Left ventricle myocardium superior (tissue), 1 donor: Measurements from ENCODE around the gene FHIT. TPM values are rescaled to one million over a fixed set of nuclear protein-coding genes. Genes with fewer than 3 reads are reported as not detected.

Experiments used
- ATAC-seq: fragments of 200-7000 bp; cut with Tn5 transposase; one replicate; pipeline ENCODE4 v1.9.1; 2020; ENCODE audit warnings: mild to moderate bottlenecking, moderate library complexity
- DNase-seq: peaks from one replicate; pipeline ENCODE4 v3.0.0-alpha.2; 2020
- intact Hi-C: fragments of 100-400 bp; cut with micrococcal nuclease; formaldehyde crosslinking; loops from one replicate; pipeline ENCODE4 v1.11.0; 2022
- total RNA-seq: library from RNA; stranded (reverse); fragmentation: NEBNext Ultra II Directional; extraction: Animal tissue kit (Norgen Biotek cat#: 25700); gene quantifications from one replicate; pipeline ENCODE4 v1.2.1, GENCODE V29; 2021
- donor health status: DM: no; HTN: yes; CAD: no; lungs with severe emphysema.

The FHIT gene
- total RNA-seq, 1 donor from 2014 or later, result 18.2 TPM

GRCh38 chr3:60126511-60127304, 1124.5 kb downstream of the FHIT start:
- DNase-seq, result no peak
- intact Hi-C loops, result no loop called here
- no peak for ATAC-seq

DNA sequence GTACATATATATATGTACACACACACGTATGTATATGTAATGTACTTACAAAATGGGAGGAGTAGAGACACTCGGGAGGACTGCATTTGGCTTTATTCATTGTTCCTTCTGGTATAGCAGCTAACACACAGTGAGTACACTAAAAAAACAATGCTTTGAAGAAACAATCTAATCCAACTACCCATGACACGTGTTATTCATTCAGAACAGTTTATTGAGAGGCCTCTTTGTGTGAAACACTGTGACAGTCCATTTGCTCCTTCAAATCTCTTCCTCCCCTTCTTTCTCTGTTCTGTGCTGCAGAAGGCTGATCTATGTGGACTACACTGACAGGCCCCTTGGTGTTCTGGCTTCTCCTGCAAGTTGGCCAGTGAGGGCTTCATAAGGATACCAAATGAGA, 1125.6 kb downstream of the FHIT start:
- DNase-seq, result no peak
- intact Hi-C loops, result no loop called here
- no peak for ATAC-seq

DNA sequence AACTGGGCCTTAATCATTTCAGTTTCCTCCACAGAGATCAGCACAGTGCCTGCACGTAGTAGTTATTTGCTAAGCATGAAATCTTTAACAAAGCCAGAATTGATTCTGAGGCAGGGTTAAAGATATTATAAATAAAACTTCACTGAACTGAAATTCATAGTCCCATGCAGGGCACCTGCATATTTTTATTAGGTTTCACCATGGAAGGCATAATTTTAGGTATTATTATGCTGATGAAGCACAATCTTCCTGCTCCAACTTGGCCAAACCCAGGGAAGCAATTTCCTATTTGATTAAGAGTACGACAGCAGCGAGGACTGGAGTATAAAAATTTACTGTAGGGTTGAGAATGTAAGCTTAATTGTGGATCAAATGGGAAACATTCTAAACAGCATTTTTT, 1131.0 kb downstream of the FHIT start:
- DNase-seq (no peak), ATAC-seq (no peak)
- intact Hi-C loops, result no loop called here

DNA sequence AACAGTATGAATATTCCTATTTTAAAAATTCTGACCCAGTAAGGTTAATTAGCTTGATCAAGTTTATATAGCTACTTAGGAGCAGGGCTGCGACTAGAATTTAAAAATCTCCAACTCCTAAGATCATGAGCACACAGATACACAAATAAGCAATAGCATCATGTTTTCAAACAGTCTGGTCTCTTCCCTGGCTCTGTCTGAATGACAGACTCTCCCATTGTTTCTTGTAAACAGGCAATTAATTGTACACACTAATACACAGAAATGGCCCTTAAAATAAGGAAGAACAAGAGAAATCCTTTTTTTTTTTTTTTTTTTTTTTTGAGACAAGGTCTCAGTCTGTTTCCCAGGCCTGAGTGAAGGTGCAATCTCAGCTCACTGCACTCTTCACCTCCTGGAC, 1137.1 kb downstream of the FHIT start:
- DNase-seq (no peak), ATAC-seq (no peak)
- intact Hi-C loops, result no loop called here

DNA sequence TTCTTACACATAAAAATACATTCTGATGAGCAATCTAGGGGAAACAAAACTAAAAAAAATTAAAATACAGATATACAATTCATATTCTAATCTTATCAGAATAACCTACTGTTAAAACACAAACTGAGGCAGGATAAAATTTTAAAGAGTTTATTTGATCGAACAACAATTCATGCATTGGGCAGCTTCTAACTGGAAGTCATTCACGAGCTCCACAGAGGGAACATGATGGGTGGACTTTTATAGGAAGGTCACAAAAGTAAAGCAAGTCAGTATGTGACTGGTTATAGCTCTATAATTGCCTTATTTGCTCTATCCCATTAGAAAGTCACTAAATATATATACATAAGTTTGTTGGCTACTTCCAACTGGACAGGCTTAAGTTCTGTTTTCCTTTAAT, 1144.0 kb downstream of the FHIT start:
- ATAC-seq (no peak), DNase-seq (no peak)
- intact Hi-C loops, result no loop called here

- intact Hi-C loops, result no loop called here
- no peak for ATAC-seq
- DNase-seq, result no peak
These were observed 1149.1 kb downstream of the FHIT start for GRCh38 chr3:60102154-60102553.

DNA sequence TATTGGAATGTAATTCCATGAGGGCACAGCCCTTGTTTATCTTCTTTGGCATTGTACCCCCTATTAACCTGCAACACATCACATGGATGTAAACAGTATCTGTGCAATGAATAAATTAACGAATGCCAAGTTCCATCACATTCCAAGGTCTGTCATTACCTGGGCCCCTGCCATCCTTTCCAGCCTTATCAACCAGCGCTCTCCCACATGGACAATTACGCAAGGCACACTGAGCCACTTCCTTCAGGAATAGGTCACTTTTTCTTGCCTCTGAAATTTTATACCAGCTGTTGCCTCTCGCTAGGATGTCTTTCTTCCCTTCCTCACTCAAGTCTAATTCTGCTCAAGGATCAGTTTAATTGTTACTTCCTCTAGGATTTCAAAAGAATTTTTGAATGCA, 1149.6 kb downstream of the FHIT start:
- intact Hi-C loops, result no loop called here
- peak; percentile 41 for DNase-seq
- ATAC-seq, result peak; percentile 70

DNA sequence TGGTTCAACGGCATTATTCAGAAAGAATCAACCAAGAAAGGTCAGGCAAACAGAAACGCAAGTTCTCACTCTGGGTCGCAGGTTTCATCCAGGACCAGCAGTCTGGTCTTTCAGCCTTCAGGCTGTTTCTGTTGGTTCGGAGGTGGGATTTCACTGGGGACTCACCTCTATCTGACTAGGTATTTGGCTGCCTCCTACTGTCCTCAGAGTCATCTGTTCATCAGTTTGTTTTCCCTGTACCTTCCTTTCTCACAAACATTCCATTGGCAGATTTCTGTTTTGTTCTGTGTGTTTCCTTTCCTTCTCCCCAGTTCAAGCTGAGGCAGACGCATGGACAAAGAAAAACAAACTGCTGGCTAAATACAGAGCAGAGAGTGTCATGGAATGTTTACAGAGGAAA, 1154.8 kb downstream of the FHIT start:
- ATAC-seq (no peak), DNase-seq (no peak)
- intact Hi-C loops, result no loop called here

GRCh38 chr3:60095930-60096329, 1155.3 kb downstream of the FHIT start:
- DNase-seq (no peak), ATAC-seq (no peak)
- intact Hi-C loops, result no loop called here

- intact Hi-C loops, result no loop called here
These were observed 1155.7 kb downstream of the FHIT start for GRCh38 chr3:60095516-60095915.

DNA sequence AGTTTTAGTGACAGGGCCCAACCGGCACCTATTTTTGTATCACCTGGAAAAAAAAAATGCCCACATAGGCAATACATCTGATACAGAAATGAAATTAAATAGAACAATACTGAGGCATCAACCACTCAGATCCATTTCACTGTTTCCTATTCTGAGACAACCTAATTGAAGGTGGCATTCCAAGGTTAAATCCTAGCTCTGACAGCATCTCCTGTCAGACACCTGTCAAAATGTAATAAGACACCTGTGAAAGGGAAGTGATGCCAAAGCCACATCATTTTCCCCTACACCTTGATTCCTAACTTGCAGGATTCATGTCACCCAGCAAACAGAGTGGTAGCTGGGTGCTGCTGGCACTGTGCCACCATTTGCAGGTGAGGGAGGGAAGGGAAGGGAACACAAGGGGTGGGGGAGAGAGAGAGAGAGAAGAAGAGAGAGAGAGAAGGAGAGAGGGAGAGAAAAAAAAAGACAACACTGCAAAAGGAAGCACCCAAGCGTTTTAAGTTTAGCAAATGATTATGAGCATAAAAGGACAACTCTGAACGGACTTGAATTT, 1156.8 kb downstream of the FHIT start:
- intact Hi-C loops, result no loop called here
- DNase-seq, result no peak
- no peak for ATAC-seq

More at GRCh38 chr3:60095516-60095915, 1155.7 kb downstream of the FHIT start:
- no peak for DNase-seq
- no peak for ATAC-seq

DNA sequence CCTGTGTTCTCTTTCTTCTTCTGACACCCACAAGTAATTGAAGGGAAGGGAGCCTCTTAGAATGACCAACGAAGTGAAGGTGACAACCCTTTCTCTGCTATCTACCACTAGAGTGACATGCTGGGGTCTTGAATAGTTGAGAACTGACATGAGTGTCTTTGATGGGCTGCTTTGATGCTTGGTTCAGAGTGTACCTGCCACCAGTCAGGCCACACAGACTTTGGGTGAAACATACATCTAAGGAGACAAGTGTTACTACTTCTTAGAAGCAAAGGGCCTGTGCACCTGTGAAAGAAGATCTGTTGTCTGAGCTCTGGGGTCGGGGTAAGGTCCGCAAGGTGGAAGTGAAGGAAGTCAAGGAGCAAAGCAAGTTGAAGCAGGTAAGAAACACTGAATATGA, 1160.7 kb downstream of the FHIT start:
- intact Hi-C loops, result no loop called here
- ATAC-seq, result no peak
- DNase-seq, result no peak

GRCh38 chr3:60086811-60087210, 1164.4 kb downstream of the FHIT start:
- no peak for DNase-seq
- intact Hi-C loops, result no loop called here
- no peak for ATAC-seq

DNA sequence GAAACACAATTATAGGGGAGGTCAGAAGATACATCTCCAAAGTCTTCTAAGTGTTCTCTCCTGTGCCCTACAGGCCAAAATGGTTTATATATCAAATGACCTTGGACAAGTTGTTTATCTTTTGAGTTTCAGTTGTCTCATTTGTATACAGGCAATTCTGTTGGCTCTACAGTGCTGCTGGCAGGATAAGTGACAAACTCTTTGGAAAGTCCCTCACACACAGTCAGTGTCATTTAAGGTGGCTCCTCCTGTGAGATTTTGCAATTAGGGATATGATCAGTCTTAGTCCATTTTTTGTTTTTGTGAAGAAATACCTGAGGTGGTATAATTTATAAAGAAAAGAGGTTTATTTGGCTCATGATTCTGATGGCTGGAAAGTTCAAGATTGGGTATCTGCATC, 1165.6 kb downstream of the FHIT start:
- intact Hi-C loops, result no loop called here
- no peak for DNase-seq
- ATAC-seq, result no peak

DNA sequence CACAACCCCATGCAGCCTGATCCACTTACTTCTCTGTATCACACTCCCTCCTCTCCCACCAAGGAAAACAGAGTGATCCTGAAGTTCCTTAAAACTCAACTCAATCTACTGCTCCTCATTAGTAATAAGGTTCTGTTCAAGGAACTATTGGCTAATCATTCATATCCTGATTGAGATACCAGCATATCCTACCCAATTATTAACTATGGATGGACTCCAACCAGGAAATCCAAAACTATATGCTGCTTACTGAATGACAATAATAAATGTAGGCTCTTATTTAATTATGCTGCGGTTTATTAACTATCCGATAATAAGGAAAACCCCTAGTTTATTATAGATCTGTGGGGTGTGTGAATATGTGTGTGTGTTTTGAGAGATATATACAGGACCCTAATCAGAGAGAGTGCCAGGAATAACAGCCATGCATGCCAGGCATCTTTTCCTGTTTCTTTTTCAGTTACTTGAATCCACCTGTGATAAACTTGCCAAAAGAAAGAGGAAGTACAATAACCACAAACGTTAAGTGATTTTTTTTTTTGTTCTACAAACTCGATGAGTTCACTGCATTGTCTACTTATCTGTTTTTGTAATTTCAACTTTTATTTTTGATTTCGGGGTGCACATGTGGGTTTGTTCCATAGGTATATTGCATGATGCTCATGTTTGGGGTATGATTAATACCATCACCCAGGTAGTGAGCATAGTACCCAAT, 1169.7 kb downstream of the FHIT start:
- ATAC-seq, result no peak
- no peak for DNase-seq
- intact Hi-C loops, result no loop called here

DNA sequence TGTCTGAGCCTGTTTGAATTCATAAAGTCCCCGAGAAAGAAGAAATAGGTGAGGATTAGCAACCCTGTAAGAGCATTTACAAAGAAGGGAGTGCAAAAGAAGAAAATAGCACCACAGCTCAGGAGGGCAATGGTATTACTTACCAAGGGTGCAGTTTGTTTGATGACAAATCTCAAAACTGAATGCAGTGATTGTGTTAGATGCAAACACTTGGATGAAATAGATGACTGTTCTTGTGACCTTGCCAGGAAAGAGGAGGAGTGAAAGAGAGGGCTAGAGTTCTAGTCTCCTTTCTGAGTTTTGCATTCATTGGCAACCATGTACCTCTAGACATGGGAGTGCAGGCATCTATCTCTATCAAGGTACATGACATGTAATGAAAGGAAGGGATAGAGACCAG, 1170.6 kb downstream of the FHIT start:
- DNase-seq (no peak), ATAC-seq (no peak)
- intact Hi-C loops, result no loop called here

DNA sequence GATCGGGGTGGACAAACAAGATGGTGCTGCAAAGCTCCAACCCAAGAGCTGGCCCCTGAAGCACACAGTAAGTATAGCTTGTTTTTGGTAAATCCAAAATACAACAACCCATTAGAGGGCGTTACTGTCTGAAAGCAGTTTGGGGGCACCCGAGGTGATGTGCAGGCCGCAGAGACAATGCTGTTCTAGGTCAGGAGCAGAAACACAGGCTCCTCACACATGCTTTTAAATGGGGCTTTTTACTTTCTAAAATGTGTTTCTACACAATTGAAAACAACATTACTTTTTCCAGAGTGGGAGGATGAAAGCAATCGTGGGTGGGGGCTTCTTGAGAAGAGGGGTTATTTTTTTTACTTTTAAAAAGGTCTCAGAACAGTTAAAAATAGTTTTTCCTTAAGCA, 1172.2 kb downstream of the FHIT start:
- intact Hi-C loops, result no loop called here
- no peak for DNase-seq
- ATAC-seq, result no peak

- intact Hi-C loops, result no loop called here
- no peak for ATAC-seq
- no peak for DNase-seq
These were observed 1174.9 kb downstream of the FHIT start for GRCh38 chr3:60076331-60076730.

DNA sequence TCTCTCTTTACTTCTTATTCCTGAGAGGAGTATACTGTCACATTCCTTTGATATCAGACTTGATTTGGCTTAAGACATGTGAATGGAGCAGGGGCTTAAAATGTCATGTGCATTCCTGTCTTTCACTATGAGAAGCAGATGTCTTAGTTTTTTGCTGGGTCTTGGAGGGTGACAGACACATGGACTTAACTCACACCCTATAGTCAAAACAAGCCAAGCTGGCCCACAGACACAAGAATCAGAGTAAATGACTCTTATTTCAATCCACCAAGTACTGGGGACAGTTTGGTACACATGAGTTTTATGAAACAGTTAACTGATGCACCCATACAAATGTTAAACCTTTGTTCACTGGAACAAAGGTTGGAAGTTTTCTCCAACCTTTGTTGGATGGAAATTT, 1177.3 kb downstream of the FHIT start:
- DNase-seq (no peak), ATAC-seq (no peak)
- intact Hi-C loops, result no loop called here

DNA sequence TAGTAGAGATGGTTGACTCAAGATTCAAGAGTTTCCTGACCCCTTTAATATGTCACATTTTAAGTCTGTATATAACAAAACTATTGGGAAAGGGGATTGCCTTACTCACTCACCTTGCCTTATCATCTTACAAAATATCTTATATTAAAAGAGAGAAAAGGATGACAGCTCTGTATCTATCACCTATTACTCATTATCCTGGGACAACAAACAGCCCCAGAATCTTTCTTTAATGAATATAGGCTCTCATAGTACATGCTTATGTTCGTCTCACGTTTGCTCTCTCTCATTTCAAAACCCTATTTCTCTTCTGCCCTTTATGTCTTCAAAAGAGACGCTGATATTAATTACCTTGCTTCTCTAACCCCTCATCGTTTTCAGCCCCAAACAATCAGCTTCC, 1178.0 kb downstream of the FHIT start:
- no peak for ATAC-seq
- intact Hi-C loops, result no loop called here
- no peak for DNase-seq

DNA sequence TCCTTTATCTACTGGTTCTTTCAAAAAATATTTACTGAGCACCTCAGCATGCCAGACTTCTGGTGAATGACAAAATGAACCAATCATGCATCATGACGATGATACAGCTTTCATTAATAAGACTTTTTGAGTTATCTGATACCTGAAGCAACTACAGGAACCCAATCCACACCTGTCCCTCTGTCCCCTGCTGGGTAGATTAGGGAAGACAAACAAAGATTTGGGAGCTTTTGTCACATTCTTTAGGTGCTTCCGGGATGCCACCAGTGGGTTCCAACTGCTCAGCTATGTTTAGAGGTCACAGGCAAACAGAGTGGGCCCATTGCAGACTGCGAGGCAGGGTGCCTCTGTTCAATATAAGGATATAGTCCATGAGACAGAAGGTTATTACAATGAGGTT, 1180.9 kb downstream of the FHIT start:
- DNase-seq (no peak), ATAC-seq (no peak)
- intact Hi-C loops, result no loop called here
